IMR-90 (cell line): ENCODE measurements around the gene ZNF547. TPM values are rescaled to one million over a fixed set of nuclear protein-coding genes. Genes with fewer than 3 reads are reported as not detected.

Experiments
- ATAC-seq: fragments of 200-7000 bp; cut with Tn5 transposase; 2 replicates; pipeline ENCODE4 v1.9.1; 2020; ENCODE audit warnings: low read depth, mild to moderate bottlenecking, moderate library complexity
- BruUV-seq: library from RNA; stranded (reverse); fragments of 400-500 nt; replicated peaks from 2 replicates; lab custom pipeline; 2021; lab: Mats Ljungman, UMichigan
- CTCF ChIA-PET: fragments of 300-600 bp; formaldehyde crosslinking; extraction: SDS; loops from one replicate; lab custom pipeline; 2021; ENCODE audit warnings: antibody characterized with exemption; lab: Yijun Ruan, JAX
- POLR2A ChIA-PET: fragments of 300-600 bp; sonication (Branson Sonifier 250); formaldehyde crosslinking; loops from one replicate; lab custom pipeline; 2022; ENCODE audit warnings: antibody characterized with exemption; ENCODE audit not compliant: unreplicated experiment; lab: Charles Lee
- DNase-seq: peaks from one replicate; pipeline ENCODE4 v3.0.0; 2013
- H2AFZ ChIP-seq: replicated peaks from 2 replicates; pipeline ENCODE3; 2013; ENCODE audit warnings: low read length, mild to moderate bottlenecking; ENCODE audit not compliant: poor library complexity
- H2AK5ac ChIP-seq: 2 replicates; pipeline ENCODE4 v1.6.1; 2013; ENCODE audit warnings: low read depth, low read length, inconsistent platforms
- H2AK9ac ChIP-seq: replicated peaks from 2 replicates; pipeline ENCODE3; 2013; ENCODE audit warnings: mild to moderate bottlenecking, low read depth, low read length, moderate library complexity; ENCODE audit not compliant: poor library complexity
- H2BK120ac ChIP-seq: 2 replicates; pipeline ENCODE4 v1.6.1; 2013; ENCODE audit warnings: low read depth, low read length, inconsistent platforms
- H2BK15ac ChIP-seq: 3 replicates; pipeline ENCODE4 v1.6.1; 2013; ENCODE audit warnings: low read depth, low read length, inconsistent platforms
- H2BK20ac ChIP-seq: 2 replicates; pipeline ENCODE4 v1.6.1; 2013; ENCODE audit warnings: low read depth, mild to moderate bottlenecking, inconsistent platforms, low read length, moderate library complexity
- H2BK5ac ChIP-seq: 2 replicates; pipeline ENCODE4 v1.6.1; 2013; ENCODE audit warnings: mild to moderate bottlenecking, low read depth, low read length, inconsistent platforms; ENCODE audit not compliant: poor library complexity, severe bottlenecking
- H3K14ac ChIP-seq: replicated peaks from 2 replicates; pipeline ENCODE4 v1.6.1; 2013; ENCODE audit warnings: low read depth, low read length, inconsistent platforms
- H3K18ac ChIP-seq: 2 replicates; pipeline ENCODE4 v1.6.1; 2013; ENCODE audit warnings: low read depth, low read length, control low read depth
- H3K23ac ChIP-seq: 2 replicates; pipeline ENCODE4 v1.6.1; 2013; ENCODE audit warnings: low read depth, low read length, inconsistent platforms
- H3K27ac ChIP-seq: 2 replicates; pipeline ENCODE4 v1.5.1; 2013; ENCODE audit warnings: mild to moderate bottlenecking, control low read depth, low read length; ENCODE audit not compliant: insufficient read depth
- H3K27me3 ChIP-seq: 2 replicates; pipeline ENCODE4 v1.6.1; 2013; ENCODE audit warnings: low read length; ENCODE audit not compliant: control insufficient read depth, insufficient read depth
- H3K36me3 ChIP-seq: 2 replicates; pipeline ENCODE4 v1.6.1; 2013; ENCODE audit warnings: low read length, mixed read lengths; ENCODE audit not compliant: control insufficient read depth, insufficient read depth
- H3K4ac ChIP-seq: 2 replicates; pipeline ENCODE4 v1.6.1; 2013; ENCODE audit warnings: low read depth, low read length, inconsistent platforms
- H3K4me1 ChIP-seq: 2 replicates; pipeline ENCODE4 v1.6.1; 2013; ENCODE audit warnings: low read length, mixed read lengths; ENCODE audit not compliant: control insufficient read depth, insufficient read depth
- H3K4me2 ChIP-seq: 2 replicates; pipeline ENCODE4 v1.6.1; 2013; ENCODE audit warnings: low read depth, mild to moderate bottlenecking, control low read depth, low read length, moderate library complexity
- H3K4me3 ChIP-seq: 2 replicates; pipeline ENCODE4 v1.5.1; 2013; ENCODE audit warnings: low read depth, mild to moderate bottlenecking, control low read depth, low read length, moderate library complexity; ENCODE audit not compliant: insufficient read depth
- H3K56ac ChIP-seq: 2 replicates; pipeline ENCODE4 v1.6.1; 2013; ENCODE audit warnings: low read length, inconsistent platforms; ENCODE audit not compliant: insufficient read depth; ENCODE audit errors: extremely low read depth
- H3K79me1 ChIP-seq, 2 experiments: 2 replicates each; pipeline ENCODE4 v1.6.1; 2013; ENCODE audit warnings: low read length in 2 of 2, inconsistent platforms in 1 of 2, low read depth in 1 of 2
- H3K9ac ChIP-seq: 2 replicates; pipeline ENCODE4 v1.6.1; 2013; ENCODE audit warnings: low read depth, low read length, control low read depth
- H3K9me1 ChIP-seq: 2 replicates; pipeline ENCODE4 v1.6.1; 2013; ENCODE audit warnings: low read length, inconsistent platforms; ENCODE audit not compliant: insufficient read depth
- H3K9me3 ChIP-seq: 2 replicates; pipeline ENCODE4 v1.6.1; 2013; ENCODE audit warnings: low read length; ENCODE audit not compliant: control insufficient read depth, insufficient read depth
- H4K20me1 ChIP-seq: 2 replicates; pipeline ENCODE4 v1.6.1; 2013; ENCODE audit warnings: low read length, inconsistent platforms; ENCODE audit not compliant: insufficient read depth
- H4K5ac ChIP-seq: 2 replicates; pipeline ENCODE4 v1.6.1; 2013; ENCODE audit warnings: mild to moderate bottlenecking, low read depth, low read length, control low read depth
- H4K8ac ChIP-seq, 2 experiments: 2 replicates each; pipeline ENCODE4 v1.6.1; 2013; ENCODE audit warnings: low read depth in 2 of 2, low read length in 2 of 2, control low read depth in 1 of 2, inconsistent platforms in 1 of 2
- H4K91ac ChIP-seq: 2 replicates; pipeline ENCODE4 v1.6.1; 2013; ENCODE audit warnings: low read depth, low read length, inconsistent platforms; ENCODE audit not compliant: insufficient read depth
- BHLHE40 ChIP-seq: fragments of 150-350 bp; IDR thresholded peaks from 2 replicates; pipeline ENCODE4 v1.6.1; 2016; ENCODE audit warnings: mild to moderate bottlenecking, low read depth, low read length
- CEBPB ChIP-seq: IDR thresholded peaks from 2 replicates; pipeline ENCODE4 v1.6.1; 2012; ENCODE audit warnings: low read depth, low read length, improper control_type of control experiment
- MAFK ChIP-seq: IDR thresholded peaks from 2 replicates; pipeline ENCODE4 v1.6.1; 2012; ENCODE audit warnings: low read depth, low read length, improper control_type of control experiment
- WGBS, 2 experiments: methylation state at CpG; one replicate each; pipeline versions ENCODE4 v1.1.5 to v1.1.7; 2013; ENCODE audit warnings: missing lambda C conversion rate in 2 of 2; ENCODE audit not compliant: insufficient read length in 1 of 2; ENCODE audit errors: extremely low coverage in 2 of 2; 5-methylcytosine and 5-hydroxymethylcytosine counted together
- dilution Hi-C: fragments of 300-500 bp; cut with HindIII; formaldehyde crosslinking; loops from one replicate; pipeline ENCODE4 v1.14.3; 2018; ENCODE audit warnings: low sequenced_read_pairs; ENCODE audit not compliant: unreplicated experiment
- in situ Hi-C: fragments of 300-500 bp; cut with MboI; formaldehyde crosslinking; loops from 3 replicates; pipeline ENCODE4 v1.14.3; 2019; ENCODE audit warnings: low sequenced_read_pairs, inconsistent platforms, mixed read lengths
- intact Hi-C: fragments of 100-400 bp; cut with micrococcal nuclease; formaldehyde crosslinking; loops from 2 replicates; pipeline ENCODE4 v1.10.0; 2022
- polyA plus RNA-seq, 3 experiments: library from polyadenylated mRNA; depleted of rRNA; stranded (reverse); fragments of >200 nt; gene quantifications; 2 replicates each; pipeline ENCODE4 v1.2.3, GENCODE V29; 2012; ENCODE audit warnings: low replicate concordance in 1 of 3
- total RNA-seq: library from RNA; depleted of rRNA; stranded (reverse); fragments of >200 nt; gene quantifications from 2 replicates; pipeline ENCODE4 v1.2.3, GENCODE V29; 2012
- TF ChIP-seq, protein P1 (sequence below): fragments of 150-350 bp; IDR thresholded peaks from 2 replicates; pipeline ENCODE4 v1.6.1; 2017; ENCODE audit warnings: mild to moderate bottlenecking, antibody characterized with exemption, low read length, low read depth

ZNF547 gene
- total and polyA plus RNA-seq, 2 of the 4 experiments (the other 2 are of a cell fraction), result 2.1 to 5.6 TPM

DNA sequence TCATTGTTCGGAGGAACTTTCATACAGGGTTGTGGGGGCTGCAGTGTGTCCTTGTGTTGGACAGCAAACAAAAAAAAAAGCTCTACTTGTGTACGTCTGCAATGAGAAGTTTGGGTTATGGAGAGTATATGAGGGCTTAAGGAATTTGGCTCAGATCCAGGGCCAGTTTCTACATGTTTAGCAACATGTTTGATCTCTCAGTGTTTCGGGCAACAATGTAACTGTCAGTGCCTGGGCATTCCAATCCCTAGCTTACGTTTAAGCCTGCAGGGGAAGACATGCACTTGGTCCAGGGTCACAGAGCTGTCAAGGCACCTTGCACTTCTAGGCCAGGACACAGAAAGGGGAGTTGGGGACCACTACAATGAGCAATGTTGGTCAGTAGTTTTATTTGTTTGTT, 29.2 kb upstream of the ZNF547 start:
- H3K36me3 ChIP-seq, result peaks cover 3% of the 10 kb centered on the region
- no peak overlapping the region for H3K14ac ChIP-seq
- H3K9ac ChIP-seq, result no peak overlapping the region
- H3K9me1 ChIP-seq, result peaks cover 8% of the 10 kb centered on the region; the same call in 1 of the 2 replicates
- H3K27me3 ChIP-seq, result no peaks in the 10 kb centered on the region
- H2AK5ac ChIP-seq, result no peak overlapping the region
- 61% methylated on average over 2 of the region's 4 CpGs; no CpG with 5 or more reads in 1 of the 2 experiments for WGBS, 2 experiments
- CTCF ChIA-PET, result interaction anchor here (1.4 kb wide), 1 partner anchor 29 kb away, joined by 3 read pairs; the partner anchor contains the start of genes TRAPPC2B and ZNF547
- H3K4me1 ChIP-seq, result no peaks in the 10 kb centered on the region
- no peak overlapping the region for H3K56ac ChIP-seq
- H2BK5ac ChIP-seq, result no peak overlapping the region
- no peak overlapping the region for H3K4ac ChIP-seq
- H4K5ac ChIP-seq, result no peak overlapping the region
- no peaks in the 10 kb centered on the region for H3K9me3 ChIP-seq
- no peak overlapping the region for H3K27ac ChIP-seq
- H3K23ac ChIP-seq, result no peak overlapping the region
- in situ Hi-C loops (no loop called here), intact Hi-C loops (no loop called here), dilution Hi-C loops (no loop called here)
- H2BK15ac ChIP-seq, result no peak overlapping the region
- H2AFZ ChIP-seq, result no peak overlapping the region
- no peak overlapping the region for H2BK120ac ChIP-seq
- H4K8ac ChIP-seq, result no peak overlapping the region
- TF ChIP-seq MAFK, result no peak
- TF ChIP-seq CEBPB, result no peak
- no peak for TF ChIP-seq BHLHE40
- TF ChIP-seq, protein P1, sequence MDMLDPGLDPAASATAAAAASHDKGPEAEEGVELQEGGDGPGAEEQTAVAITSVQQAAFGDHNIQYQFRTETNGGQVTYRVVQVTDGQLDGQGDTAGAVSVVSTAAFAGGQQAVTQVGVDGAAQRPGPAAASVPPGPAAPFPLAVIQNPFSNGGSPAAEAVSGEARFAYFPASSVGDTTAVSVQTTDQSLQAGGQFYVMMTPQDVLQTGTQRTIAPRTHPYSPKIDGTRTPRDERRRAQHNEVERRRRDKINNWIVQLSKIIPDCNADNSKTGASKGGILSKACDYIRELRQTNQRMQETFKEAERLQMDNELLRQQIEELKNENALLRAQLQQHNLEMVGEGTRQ, result no peak
- no peak overlapping the region for H3K4me2 ChIP-seq
- no peak overlapping the region for H3K18ac ChIP-seq
- H2BK20ac ChIP-seq, result no peak overlapping the region
- BruUV-seq, result no TSS peak
- POLR2A ChIA-PET, result no interaction called here
- H3K79me1 ChIP-seq, result peaks cover 9 to 10% of the 10 kb centered on the region in 2 experiments; a peak in 3 of 4 replicates
- H4K91ac ChIP-seq, result no peak overlapping the region
- ATAC-seq, result no peak
- peaks cover 2% of the 10 kb centered on the region; the same call in 1 of the 2 replicates for H4K20me1 ChIP-seq
- H2AK9ac ChIP-seq, result no peak overlapping the region
- DNase-seq, result peak; percentile 9
- H3K4me3 ChIP-seq, result no peak overlapping the region
